Measurements from ENCODE around the gene PDZD7. TPM values are rescaled to one million over a fixed set of nuclear protein-coding genes. Genes with fewer than 3 reads are reported as not detected.
"Not testable (repeated sequence)": the region's sequence is repeated elsewhere in the genome, so short reads cannot be mapped to it uniquely, and the experiment has no call there.

The PDZD7 gene
- total and polyA plus RNA-seq, 2 donors (not counting 3 experiments of a cell fraction or from before 2014, with no cell fraction given) = 0.41 to 1.6 TPM

DNA sequence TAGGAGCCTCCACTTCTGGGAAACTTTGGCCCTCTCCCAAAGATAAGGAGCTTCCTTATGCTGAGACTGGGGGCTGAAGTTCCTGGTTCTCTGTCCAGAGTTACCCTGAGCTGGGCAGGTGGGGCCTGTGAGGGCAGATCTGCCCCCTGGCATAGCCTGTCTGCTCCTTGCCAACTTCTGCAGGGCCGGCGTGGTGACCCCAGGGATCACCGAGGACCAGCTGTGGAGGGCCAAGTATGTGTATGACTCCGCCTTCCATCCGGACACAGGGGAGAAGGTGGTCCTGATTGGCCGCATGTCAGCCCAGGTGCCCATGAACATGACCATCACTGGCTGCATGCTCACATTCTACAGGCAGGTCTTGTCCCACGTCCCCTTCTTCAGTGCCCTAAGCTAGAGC is 4.4 kb upstream of the PDZD7 start:
- Histone ChIP-seq H3K27ac (ENCODE audit: insufficient read depth, low read depth, low read length) (no peak overlapping the region), H3K9me3 (replicated peaks; ENCODE audit: control insufficient read depth, insufficient read depth, low read length) (no peaks in the 10 kb centered on the region), H3K36me3 (ENCODE audit: control insufficient read depth in 2 of 2, extremely low read depth in 1 of 2, insufficient read depth in 2 of 2, low read length in 2 of 2) (peaks cover 18 to 46% of the 10 kb centered on the region in 2 experiments), H3K4me1 (ENCODE audit: control insufficient read depth, extremely low read depth, insufficient read depth, low read length) (peaks cover 16% of the 10 kb centered on the region), H3K9ac (replicated peaks; ENCODE audit: extremely low read depth, insufficient read depth, low read length) (no peak overlapping the region), H3K9me1 (replicated peaks; ENCODE audit: control insufficient read depth, extremely low read depth, insufficient read depth, low read length) (no peaks in the 10 kb centered on the region), H3K27me3 (ENCODE audit: control insufficient read depth in 2 of 2, insufficient read depth in 2 of 2, low read length in 2 of 2) (no peaks in the 10 kb centered on the region), H4K20me1 (replicated peaks; ENCODE audit: control insufficient read depth, extremely low read depth, insufficient read depth, low read length) (no peaks in the 10 kb centered on the region), H2AFZ (ENCODE audit: low read depth, low read length) (no peak overlapping the region), H3K4me3 (replicated peaks in 1 of 3; ENCODE audit: insufficient read depth in 1 of 3, low read depth in 1 of 3, low read length in 3 of 3) (no peak overlapping the region), H3K4me2 (ENCODE audit: insufficient read depth, low read length) (no peak overlapping the region), H3K79me2 (ENCODE audit: control insufficient read depth, insufficient read depth, low read length) (peaks cover 11% of the 10 kb centered on the region)
- no peak for DNase-seq (ENCODE audit: low read depth, low spot score)
- intact Hi-C loops (cut with micrococcal nuclease) (no loop called here), dilution Hi-C loops (cut with MboI; ENCODE audit: extremely low pct_ligation_motif_present, low sequenced_read_pairs) (no loop called here)
- no TSS peak for BruUV-seq (replicated peaks)
- FAIRE-seq = no peak
- ChIA-PET CTCF (interaction anchor here (1.7 to 9.9 kb wide), 3 partner anchors 17 to 37 kb away, joined by 3 to 104 read pairs (median 4); no protein-coding TSS in a partner anchor), POLR2A (no interaction called here)
- TF ChIP-seq POLR2A (IDR thresholded peaks at IDR 0.05; ENCODE audit: low read depth, low read length) (no peak), JUN (IDR thresholded peaks at IDR 0.05; ENCODE audit: borderline replicate concordance, insufficient read depth, insufficient read length, low read depth) (no peak), POLR2AphosphoS5 (IDR thresholded peaks at IDR 0.05; ENCODE audit: insufficient read depth, low read depth, low read length) (no peak), EZH2 (IDR thresholded peaks at IDR 0.05; ENCODE audit: borderline replicate concordance, low read depth, low read length, severe bottlenecking) (no peak), MYC (IDR thresholded peaks at IDR 0.05; ENCODE audit: low read depth, low read length) (no peak), FOS (IDR thresholded peaks at IDR 0.05; ENCODE audit: borderline replicate concordance, insufficient read depth, low read length) (no peak), GATA2 (IDR thresholded peaks at IDR 0.05; ENCODE audit: insufficient read depth, insufficient read length, low read depth, low read length) (no peak)
- TF ChIP-seq, protein P1, sequence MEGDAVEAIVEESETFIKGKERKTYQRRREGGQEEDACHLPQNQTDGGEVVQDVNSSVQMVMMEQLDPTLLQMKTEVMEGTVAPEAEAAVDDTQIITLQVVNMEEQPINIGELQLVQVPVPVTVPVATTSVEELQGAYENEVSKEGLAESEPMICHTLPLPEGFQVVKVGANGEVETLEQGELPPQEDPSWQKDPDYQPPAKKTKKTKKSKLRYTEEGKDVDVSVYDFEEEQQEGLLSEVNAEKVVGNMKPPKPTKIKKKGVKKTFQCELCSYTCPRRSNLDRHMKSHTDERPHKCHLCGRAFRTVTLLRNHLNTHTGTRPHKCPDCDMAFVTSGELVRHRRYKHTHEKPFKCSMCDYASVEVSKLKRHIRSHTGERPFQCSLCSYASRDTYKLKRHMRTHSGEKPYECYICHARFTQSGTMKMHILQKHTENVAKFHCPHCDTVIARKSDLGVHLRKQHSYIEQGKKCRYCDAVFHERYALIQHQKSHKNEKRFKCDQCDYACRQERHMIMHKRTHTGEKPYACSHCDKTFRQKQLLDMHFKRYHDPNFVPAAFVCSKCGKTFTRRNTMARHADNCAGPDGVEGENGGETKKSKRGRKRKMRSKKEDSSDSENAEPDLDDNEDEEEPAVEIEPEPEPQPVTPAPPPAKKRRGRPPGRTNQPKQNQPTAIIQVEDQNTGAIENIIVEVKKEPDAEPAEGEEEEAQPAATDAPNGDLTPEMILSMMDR (IDR thresholded peaks at IDR 0.05; ENCODE audit: extremely low read depth in 1 of 2, insufficient read depth in 1 of 2, low read depth in 1 of 2, low read length in 2 of 2) = no peak
- TF ChIP-seq, protein P2, sequence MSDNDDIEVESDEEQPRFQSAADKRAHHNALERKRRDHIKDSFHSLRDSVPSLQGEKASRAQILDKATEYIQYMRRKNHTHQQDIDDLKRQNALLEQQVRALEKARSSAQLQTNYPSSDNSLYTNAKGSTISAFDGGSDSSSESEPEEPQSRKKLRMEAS (IDR thresholded peaks at IDR 0.05; ENCODE audit: insufficient read depth, insufficient read length) = no peak

DNA sequence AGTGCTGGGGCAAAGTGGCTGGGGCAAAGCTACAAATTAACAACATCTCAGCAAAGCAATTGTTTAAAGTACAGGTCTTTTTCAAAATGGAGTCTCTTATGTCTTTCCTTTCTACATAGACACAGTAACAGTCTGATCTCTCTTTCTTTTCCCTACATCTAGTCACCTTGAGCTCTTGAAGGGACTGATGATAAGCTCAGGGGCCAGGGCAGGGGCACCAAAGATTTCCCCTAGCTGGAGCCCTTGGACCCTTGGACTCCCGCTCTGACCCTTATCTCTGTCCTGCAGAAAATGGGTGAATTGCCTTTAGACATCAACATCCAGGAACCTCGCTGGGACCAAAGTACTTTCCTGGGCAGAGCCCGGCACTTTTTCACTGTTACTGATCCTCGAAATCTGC is 3.5 kb upstream of the PDZD7 start:
- FAIRE-seq; dilution Hi-C loops (cut with MboI; ENCODE audit: extremely low pct_ligation_motif_present, low sequenced_read_pairs); H3K4me2 ChIP-seq (ENCODE audit: insufficient read depth, low read length); H3K9me1 ChIP-seq (replicated peaks; ENCODE audit: control insufficient read depth, extremely low read depth, insufficient read depth, low read length); H3K27ac ChIP-seq (ENCODE audit: insufficient read depth, low read depth, low read length); H3K27me3 ChIP-seq (ENCODE audit: control insufficient read depth in 2 of 2, insufficient read depth in 2 of 2, low read length in 2 of 2); DNase-seq (ENCODE audit: low read depth, low spot score); H3K9ac ChIP-seq (replicated peaks; ENCODE audit: extremely low read depth, insufficient read depth, low read length); H3K9me3 ChIP-seq (replicated peaks; ENCODE audit: control insufficient read depth, insufficient read depth, low read length); POLR2A ChIA-PET; H3K4me3 ChIP-seq (replicated peaks in 1 of 3; ENCODE audit: insufficient read depth in 1 of 3, low read depth in 1 of 3, low read length in 3 of 3); BruUV-seq (replicated peaks); H4K20me1 ChIP-seq (replicated peaks; ENCODE audit: control insufficient read depth, extremely low read depth, insufficient read depth, low read length); H2AFZ ChIP-seq (ENCODE audit: low read depth, low read length): not testable (repeated sequence)
- H3K36me3 ChIP-seq (ENCODE audit: control insufficient read depth in 2 of 2, extremely low read depth in 1 of 2, insufficient read depth in 2 of 2, low read length in 2 of 2) = peaks cover 18 to 40% of the 10 kb centered on the region in 2 experiments
- intact Hi-C loops (cut with micrococcal nuclease) = loop anchor here (5.0 kb wide), 1 partner anchor 33 kb away; no protein-coding TSS in a partner anchor
- H3K79me2 ChIP-seq (ENCODE audit: control insufficient read depth, insufficient read depth, low read length) = peaks cover 11% of the 10 kb centered on the region
- CTCF ChIA-PET = interaction anchor here (0.8 to 9.9 kb wide), 6 partner anchors 8 to 61 kb away, joined by 3 to 104 read pairs (median 4); no protein-coding TSS in a partner anchor
- H3K4me1 ChIP-seq (ENCODE audit: control insufficient read depth, extremely low read depth, insufficient read depth, low read length) = peaks cover 16% of the 10 kb centered on the region

Measured in endothelial cell of umbilical vein (primary cell).